Subcutaneous abdominal adipose tissue (tissue), 5 donors: Measurements from ENCODE around the gene OTUB1.

Experiments used
- H3K27ac ChIP-seq: one replicate; pipeline ENCODE4 v1.7.0; 2013; ENCODE audit warnings: low read depth, mild to moderate bottlenecking, inconsistent platforms, low read length, moderate library complexity
- H3K27me3 ChIP-seq, 5 donors: one replicate each; pipeline ENCODE4 v1.7.0; 2013; ENCODE audit warnings: low read length in 5 of 5, inconsistent platforms in 1 of 5; ENCODE audit not compliant: control insufficient read depth in 5 of 5, insufficient read depth in 4 of 5
- H3K36me3 ChIP-seq, 5 donors: one replicate each; pipeline ENCODE4 v1.7.0; 2013; ENCODE audit warnings: low read length in 5 of 5; ENCODE audit not compliant: control insufficient read depth in 5 of 5, insufficient read depth in 5 of 5
- H3K4me1 ChIP-seq, 5 donors: one replicate each; pipeline ENCODE4 v1.7.0; 2013; ENCODE audit warnings: low read length in 5 of 5, mild to moderate bottlenecking in 3 of 5, moderate library complexity in 1 of 5; ENCODE audit not compliant: control insufficient read depth in 5 of 5, insufficient read depth in 5 of 5
- H3K4me3 ChIP-seq, 5 donors: one replicate each; pipeline ENCODE4 v1.7.0; 2013; ENCODE audit warnings: low read length in 5 of 5, low read depth in 1 of 5
- H3K9ac ChIP-seq, 5 donors: one replicate each; pipeline ENCODE4 v1.7.0; 2013; ENCODE audit warnings: low read length in 5 of 5, mild to moderate bottlenecking in 4 of 5, moderate library complexity in 3 of 5
- H3K9me3 ChIP-seq, 5 donors: one replicate each; pipeline ENCODE4 v1.7.0; 2013; ENCODE audit warnings: low read length in 5 of 5; ENCODE audit not compliant: control insufficient read depth in 5 of 5
- donor health status: healthy.
- donor health status: healthy.
- donor health status: healthy.
- donor health status: healthy.
- donor health status: healthy.

The OTUB1 gene, protein sequence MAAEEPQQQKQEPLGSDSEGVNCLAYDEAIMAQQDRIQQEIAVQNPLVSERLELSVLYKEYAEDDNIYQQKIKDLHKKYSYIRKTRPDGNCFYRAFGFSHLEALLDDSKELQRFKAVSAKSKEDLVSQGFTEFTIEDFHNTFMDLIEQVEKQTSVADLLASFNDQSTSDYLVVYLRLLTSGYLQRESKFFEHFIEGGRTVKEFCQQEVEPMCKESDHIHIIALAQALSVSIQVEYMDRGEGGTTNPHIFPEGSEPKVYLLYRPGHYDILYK

DNA sequence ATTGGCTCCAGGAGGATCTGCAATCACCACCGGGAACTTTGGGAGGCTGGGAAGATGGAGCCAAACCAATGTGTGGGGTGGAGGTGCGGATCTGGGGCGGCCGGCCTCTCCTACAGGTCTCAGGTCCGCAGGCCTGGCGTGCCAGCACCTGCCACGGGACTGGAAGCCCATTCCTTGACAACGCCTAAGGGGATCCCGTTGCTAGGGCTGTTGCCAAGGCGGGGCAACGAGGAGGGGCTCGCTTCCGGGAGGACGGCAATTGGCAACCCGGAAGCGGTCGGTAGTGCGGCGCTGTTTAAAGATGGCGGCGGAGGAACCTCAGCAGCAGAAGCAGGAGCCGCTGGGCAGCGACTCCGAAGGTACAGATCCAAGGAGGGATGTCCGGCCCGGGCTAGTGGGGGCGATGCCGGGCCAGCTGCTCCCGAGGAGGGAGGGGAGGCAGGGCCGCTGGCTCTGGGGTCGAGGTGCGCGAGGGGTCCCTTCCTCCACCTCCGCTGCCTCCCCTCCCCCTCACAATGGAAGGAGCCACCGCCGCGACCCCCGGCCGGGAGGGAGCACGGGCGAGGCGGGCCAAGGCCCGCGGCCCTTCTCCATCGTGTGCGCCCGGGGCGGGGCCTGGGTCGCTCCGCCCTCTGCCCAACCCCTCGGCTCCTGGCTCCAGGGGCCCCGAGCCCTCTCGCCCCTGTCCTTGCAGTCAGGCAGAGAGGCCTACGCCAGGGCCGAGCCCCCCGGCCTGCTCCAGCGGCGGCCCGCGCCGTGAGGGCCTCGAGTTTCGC lies at the start of gene OTUB1:
Gene OTUB1 (plus strand): TSS at position 283 of the 776 bp plus-strand sequence. CDS start 19 bp downstream, at position 302.
- Histone ChIP-seq H3K27me3 (no peaks in the 10 kb centered on the region), H3K27ac (peak within 1 kb of the TSS; percentile 54), H3K4me1 (peaks cover 4 to 24% (median 23%) of the 10 kb centered on the region in 5 donors), H3K9ac (peak within 1 kb of the TSS; percentile 48 to 93 (median 81)), H3K9me3 (no peaks in the 10 kb centered on the region), H3K36me3 (peaks cover 0 to 24% (median 21%) of the 10 kb centered on the region in 5 donors), H3K4me3 (peak within 1 kb of the TSS; percentile 75 to 99 (median 90))

DNA sequence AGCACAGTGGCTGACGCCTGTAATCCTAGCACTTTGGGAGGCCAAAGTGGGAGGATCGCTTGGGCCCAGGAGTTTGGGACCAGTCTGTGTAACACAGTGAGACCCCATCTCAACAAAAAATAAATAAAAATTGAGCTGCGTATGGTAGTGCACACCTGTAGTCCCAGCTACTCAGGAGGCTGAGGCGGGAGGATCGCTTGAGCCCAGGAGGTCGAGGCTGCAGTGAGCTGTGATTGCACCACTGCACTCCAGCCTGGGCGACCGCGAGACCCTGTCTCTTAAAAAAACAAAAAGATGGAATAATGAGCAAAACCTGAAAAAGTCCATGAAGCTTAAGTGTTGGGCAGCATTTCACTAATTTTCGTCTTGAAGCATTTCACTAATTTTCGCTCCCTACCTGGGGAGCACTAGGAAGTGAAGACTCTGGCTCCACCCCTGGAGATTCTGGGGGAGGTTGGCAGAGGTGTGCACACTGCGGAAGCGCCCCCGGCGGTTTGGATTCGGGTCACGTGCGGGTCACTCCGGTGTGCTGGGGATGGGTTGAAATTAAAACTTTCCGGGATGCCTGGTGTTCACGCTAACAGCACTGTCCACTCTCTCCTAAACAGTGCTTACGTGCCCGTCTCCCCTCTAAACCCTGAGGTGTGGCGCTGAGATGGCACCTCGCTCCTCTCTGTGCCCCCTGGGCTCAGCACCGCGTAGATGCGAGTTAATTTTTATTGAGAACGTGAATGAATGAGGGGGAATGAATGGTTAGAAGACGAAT lies 48.3 kb upstream of the OTUB1 start:
- peak overlapping the region; percentile 65 to 84 (median 75) for H3K4me3 ChIP-seq
- H3K9me3 ChIP-seq = no peaks in the 10 kb centered on the region
- peak overlapping the region; percentile 32 for H3K27ac ChIP-seq
- peaks cover 0 to 35% (median 25%) of the 10 kb centered on the region in 5 donors for H3K4me1 ChIP-seq
- no peaks in the 10 kb centered on the region for H3K27me3 ChIP-seq
- H3K36me3 ChIP-seq = no peaks in the 10 kb centered on the region
- H3K9ac ChIP-seq = peak overlapping the region in 4 of 5 donors; percentile 40 to 75 (median 68)

DNA sequence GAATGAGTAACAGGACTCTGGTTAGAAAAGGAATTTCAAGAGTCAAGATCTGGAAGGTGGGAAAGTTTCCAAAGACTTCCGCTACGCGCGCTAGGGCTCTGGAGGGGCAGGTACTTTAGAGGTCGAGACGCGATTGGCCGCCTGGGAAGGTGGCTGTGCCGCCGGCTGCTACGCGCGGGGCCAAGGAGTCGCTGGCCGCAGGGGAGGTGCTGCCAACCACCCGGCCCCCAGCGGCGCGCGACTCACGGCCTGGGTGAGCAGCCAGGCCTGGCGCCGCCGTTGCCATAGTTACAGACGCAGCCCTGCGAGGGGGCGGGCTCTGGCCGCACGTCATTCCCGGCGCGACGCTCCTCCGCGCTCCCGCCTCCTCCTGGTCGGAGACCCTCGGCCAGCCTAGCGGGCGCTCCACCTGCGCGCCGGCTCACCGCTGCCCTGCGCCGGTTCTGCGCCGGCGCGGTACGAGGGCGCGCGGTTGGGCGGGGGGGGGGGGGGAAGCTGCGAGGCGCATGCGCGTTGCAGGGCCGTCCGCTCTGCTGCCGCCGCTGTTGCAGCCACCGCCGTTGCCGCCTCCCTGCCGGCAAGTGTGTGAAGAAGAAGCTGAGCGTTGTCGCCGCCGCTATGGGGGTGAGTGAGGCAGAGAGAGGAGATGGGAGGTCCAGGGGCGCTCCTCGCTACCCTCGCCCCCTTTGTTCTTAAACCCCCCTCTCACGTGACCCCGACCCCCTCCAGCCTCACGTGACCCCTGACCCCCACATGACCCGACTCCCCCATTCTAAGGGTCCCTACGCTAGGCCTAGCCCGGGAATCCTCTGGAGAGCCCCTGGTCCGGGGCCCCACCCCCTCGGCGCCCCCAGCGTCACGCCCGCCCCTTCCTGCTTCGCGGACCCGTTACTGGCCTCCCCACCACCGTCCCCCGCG lies 47.5 kb upstream of the OTUB1 start, which contains the start of gene NAA40:
Gene NAA40 (plus strand): TSS at position 524 of the 918 bp plus-strand sequence. CDS start 95 bp downstream, at position 619.
- no peaks in the 10 kb centered on the region for H3K9me3 ChIP-seq
- H3K4me3 ChIP-seq = peak within 1 kb of the TSS; percentile 75 to 84 (median 78)
- peak within 1 kb of the TSS; percentile 37 for H3K27ac ChIP-seq
- peaks cover 0 to 32% (median 21%) of the 10 kb centered on the region in 5 donors for H3K4me1 ChIP-seq
- H3K27me3 ChIP-seq = no peaks in the 10 kb centered on the region
- no peaks in the 10 kb centered on the region for H3K36me3 ChIP-seq
- H3K9ac ChIP-seq = peak within 1 kb of the TSS in 4 of 5 donors; percentile 71 to 84 (median 74)

DNA sequence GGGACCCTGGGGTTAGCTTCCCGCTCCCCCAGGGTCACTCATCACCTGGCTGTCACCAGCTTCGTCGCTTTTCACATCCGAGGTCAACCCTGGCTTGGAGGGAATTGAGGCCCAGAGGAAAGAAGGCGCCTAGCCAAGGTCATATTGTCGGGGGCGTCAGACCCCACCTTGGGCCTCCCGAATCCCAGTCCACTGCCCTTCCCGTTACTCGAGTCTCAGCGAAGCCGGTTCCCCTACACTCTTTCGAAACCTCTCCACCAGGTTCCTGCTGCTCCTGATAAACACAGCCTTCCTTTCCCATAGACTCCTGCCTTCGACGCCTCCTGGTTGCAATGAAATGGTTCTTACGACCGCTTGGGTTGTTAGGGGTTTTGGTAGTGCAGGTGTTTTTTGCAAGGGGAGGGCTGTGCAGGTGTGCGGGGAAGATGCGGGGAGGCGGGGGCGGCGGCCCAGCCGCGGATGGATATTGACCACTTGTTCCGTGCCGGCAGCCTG lies 46.8 kb upstream of the OTUB1 start:
- H3K9ac ChIP-seq = peak overlapping the region in 4 of 5 donors; percentile 71 to 84 (median 74)
- H3K27ac ChIP-seq = peak overlapping the region; percentile 37
- no peaks in the 10 kb centered on the region for H3K36me3 ChIP-seq
- H3K4me3 ChIP-seq = peak overlapping the region; percentile 75 to 84 (median 78)
- no peaks in the 10 kb centered on the region for H3K9me3 ChIP-seq
- H3K27me3 ChIP-seq = no peaks in the 10 kb centered on the region
- H3K4me1 ChIP-seq = peaks cover 0 to 32% (median 19%) of the 10 kb centered on the region in 5 donors

DNA sequence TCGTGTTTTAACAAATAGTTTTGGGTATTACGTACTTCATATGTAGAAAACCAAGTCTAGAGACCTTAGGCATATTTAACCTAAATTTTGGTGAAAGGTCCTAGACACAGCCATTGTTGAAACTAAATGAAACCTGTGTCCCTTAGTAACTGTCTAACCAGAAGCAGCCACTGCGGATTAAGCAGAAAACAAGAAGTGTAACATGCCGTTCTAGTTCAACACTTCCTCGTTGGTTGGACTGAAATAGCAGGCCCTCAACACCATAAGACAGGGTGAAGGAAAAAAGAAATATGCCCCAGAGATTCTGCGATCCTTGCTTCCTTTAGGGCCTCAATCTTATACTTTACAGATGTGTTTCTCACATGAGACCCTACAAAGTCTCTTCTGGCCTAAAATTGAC lies 45.5 kb upstream of the OTUB1 start:
- no peaks in the 10 kb centered on the region for H3K9me3 ChIP-seq
- no peaks in the 10 kb centered on the region for H3K36me3 ChIP-seq
- no peaks in the 10 kb centered on the region for H3K27me3 ChIP-seq
- no peak overlapping the region for H3K27ac ChIP-seq
- H3K9ac ChIP-seq = peak overlapping the region in 1 of 5 donors; percentile 49
- no peak overlapping the region for H3K4me3 ChIP-seq
- peaks cover 2 to 45% (median 29%) of the 10 kb centered on the region in 5 donors for H3K4me1 ChIP-seq

DNA sequence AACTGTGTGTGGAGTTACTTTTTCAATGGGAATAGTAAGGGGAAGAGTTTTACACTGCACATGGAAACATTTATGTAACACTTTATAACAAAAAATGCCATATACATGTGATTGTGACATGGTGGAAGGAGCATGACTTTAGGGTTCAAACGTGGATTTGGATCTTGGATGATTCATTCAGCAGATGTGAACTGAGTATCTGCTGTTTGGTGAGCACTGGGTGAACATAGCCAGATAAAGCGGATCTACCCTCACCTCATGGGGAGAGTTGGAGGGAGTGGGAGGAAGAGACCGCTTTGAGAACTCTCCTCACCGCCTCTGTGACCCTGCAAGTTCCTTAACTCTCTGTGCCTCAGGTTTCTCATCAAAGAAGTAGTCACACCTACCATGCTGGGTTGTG lies 44.3 kb upstream of the OTUB1 start:
- Histone ChIP-seq H3K4me1 (peaks cover 2 to 46% (median 31%) of the 10 kb centered on the region in 5 donors), H3K27me3 (no peaks in the 10 kb centered on the region), H3K4me3 (no peak overlapping the region), H3K27ac (no peak overlapping the region), H3K9ac (no peak overlapping the region), H3K9me3 (no peaks in the 10 kb centered on the region), H3K36me3 (peaks cover 0 to 10% (median 4%) of the 10 kb centered on the region in 5 donors)

DNA sequence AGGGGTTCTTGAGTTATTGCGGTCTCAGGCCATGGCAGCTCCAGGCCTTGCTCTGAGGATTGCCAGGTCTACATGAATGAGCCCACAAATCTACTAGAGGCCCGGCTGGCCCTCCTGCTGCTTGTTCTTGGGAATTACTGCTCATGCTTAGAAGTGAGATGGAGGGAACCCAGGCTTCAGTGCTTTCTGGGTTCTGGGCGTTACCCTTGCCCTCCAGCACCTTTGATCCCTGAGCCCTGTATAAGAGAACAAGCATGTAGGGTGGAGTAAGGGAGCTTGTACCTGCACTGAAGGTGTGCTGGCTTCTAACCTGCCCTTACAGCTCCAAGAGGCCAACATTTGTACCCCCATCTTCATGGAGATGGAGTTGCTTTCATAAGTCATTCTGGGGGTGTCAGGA lies 43.4 kb upstream of the OTUB1 start:
- Histone ChIP-seq H3K9me3 (no peaks in the 10 kb centered on the region), H3K27ac (no peak overlapping the region), H3K4me1 (peaks cover 2 to 46% (median 31%) of the 10 kb centered on the region in 5 donors), H3K27me3 (no peaks in the 10 kb centered on the region), H3K4me3 (no peak overlapping the region), H3K36me3 (peaks cover 0 to 10% (median 5%) of the 10 kb centered on the region in 5 donors), H3K9ac (no peak overlapping the region)

DNA sequence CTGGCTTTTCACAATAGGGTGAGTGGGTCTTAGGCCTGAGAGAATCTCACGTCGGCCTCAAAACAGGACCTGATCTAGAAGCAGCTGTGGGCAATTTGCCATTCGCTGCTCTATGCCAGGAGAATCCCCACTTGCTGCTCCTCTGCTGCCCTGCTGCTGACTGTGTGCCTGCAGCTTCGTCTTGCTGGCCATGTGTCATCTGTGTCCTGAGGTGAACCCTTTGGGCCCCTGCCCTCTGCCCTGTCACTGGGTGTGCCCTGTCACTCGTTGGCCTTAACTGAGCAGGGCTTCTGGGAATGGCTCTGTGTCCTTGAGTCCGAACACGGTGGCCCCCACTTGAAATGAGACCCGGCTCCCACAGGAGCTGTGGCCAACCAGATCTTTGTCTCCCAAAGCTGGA lies 41.3 kb upstream of the OTUB1 start:
- Histone ChIP-seq H3K36me3 (peaks cover 0 to 10% (median 5%) of the 10 kb centered on the region in 5 donors), H3K27ac (peak overlapping the region; percentile 87), H3K4me3 (no peak overlapping the region), H3K9me3 (no peaks in the 10 kb centered on the region), H3K27me3 (no peaks in the 10 kb centered on the region), H3K9ac (peak overlapping the region in 4 of 5 donors; percentile 17 to 54 (median 40)), H3K4me1 (peaks cover 2 to 28% (median 19%) of the 10 kb centered on the region in 5 donors)
